Adrenal gland (tissue), 12 donors: Measurements from ENCODE around the gene HDAC4. TPM values are rescaled to one million over a fixed set of nuclear protein-coding genes. Genes with fewer than 3 reads are reported as not detected.

Experiments
- DNase-seq, 7 donors: peaks; one replicate each; pipeline ENCODE4 v3.0.0-alpha.2; 2019 to 2020
- H3K27ac ChIP-seq, 5 donors: fragments of 200-600 bp; sonication (generic) in 4 of 5; 1 replicate in 3 of 5; 2 replicates in 2 of 5; pipeline versions ENCODE4 v1.5.1 to v1.8.0; 2016 to 2020; ENCODE audit warnings: mild to moderate bottlenecking in 1 of 5
- H3K27me3 ChIP-seq: fragments of 200-600 bp; 2 replicates; pipeline ENCODE4 v1.8.0; 2021
- H3K36me3 ChIP-seq, 2 donors: fragments of 200-600 bp; replicated peaks in 1 of 2; 1 replicate in 1 of 2; 2 replicates in 1 of 2; pipeline versions ENCODE4 v1.5.1 to v1.8.0; 2018 to 2022
- H3K4me1 ChIP-seq, 2 donors: fragments of 200-600 bp; replicated peaks in 1 of 2; 1 replicate in 1 of 2; 2 replicates in 1 of 2; pipeline versions ENCODE4 v1.5.1 to v1.8.0; 2018 to 2021
- H3K4me3 ChIP-seq, 4 donors: fragments of 200-600 bp; sonication (generic) in 3 of 4; one replicate each; pipeline ENCODE4 v1.5.1; 2016 to 2018
- H3K9me3 ChIP-seq, 3 donors: fragments of 200-600 bp; sonication (generic) in 1 of 3; replicated peaks in 1 of 3; 1 replicate in 2 of 3; 2 replicates in 1 of 3; pipeline versions ENCODE4 v1.5.1 to v1.8.0; 2016 to 2021
- CTCF ChIP-seq, 6 experiments: fragments of 450-650 bp in 4 of 6; fragments of 200-600 bp in 2 of 6; sonication (generic) in 1 of 6; IDR thresholded peaks; 1 replicate in 5 of 6; 2 replicates in 1 of 6; pipeline versions ENCODE4 v1.5.1 to v1.8.0; 2016 to 2021; ENCODE audit warnings: antibody characterized with exemption in 6 of 6, mild to moderate bottlenecking in 2 of 6, moderate library complexity in 1 of 6
- POLR2A ChIP-seq, 2 donors: fragments of 450-650 bp; IDR thresholded peaks; one replicate each; pipeline ENCODE4 v1.6.1; 2017; ENCODE audit warnings: antibody characterized with exemption in 2 of 2, mild to moderate bottlenecking in 2 of 2, moderate library complexity in 1 of 2
- WGBS, 4 donors: extraction: QIAGEN DNeasy Blood & Tissue Kit in 2 of 4; methylation state at CpG; one replicate each; pipeline versions ENCODE4 v1.1.5 to v1.1.7; 2013 to 2017; 5-methylcytosine and 5-hydroxymethylcytosine counted together
- intact Hi-C, 2 donors: fragments of 100-400 bp; cut with DNase I; formaldehyde crosslinking; loops; one replicate each; pipeline versions ENCODE4 v1.14.1 to v1.15.0; 2022 to 2023
- polyA plus RNA-seq, 3 donors: library from polyadenylated mRNA; stranded (reverse); fragments of 200-250 nt in 2 of 3; fragments of 350-450 nt in 1 of 3; fragmentation: Illumina TruSeq in 1 of 3; extraction: RNeasy Lipid Tissue Mini Kit (QIAGEN cat#74804) in 1 of 3; gene quantifications; one replicate each; pipeline ENCODE4 v1.2.3, GENCODE V29; 2013 to 2014
- total RNA-seq, 9 donors: library from RNA; depleted of rRNA in 4 of 9; stranded (reverse); fragments of >200 nt in 4 of 9; fragments of 120-200 nt in 1 of 9; fragmentation: NEBNext Ultra II Directional in 1 of 9; extraction: Animal tissue kit (Norgen Biotek cat#: 25700) in 1 of 9; gene quantifications; one replicate each; pipeline versions ENCODE4 v1.1.0 to v1.2.4, GENCODE V29; 2013 to 2023
- donor health status: healthy with polysubstance abuse.
- donor health status: Bipolar disorder and iron deficiency.
- donor health status: DM: yes; HTN: yes; CAD: no.
- donor health status: DM: no; HTN: no; CAD: no.
- donor health status: DM: no; HTN: no; CAD: no.
- donor health status: DM: yes; HTN: yes; CAD: no.

HDAC4 gene
- total and polyA plus RNA-seq, 12 donors: 8.3 to 88.9 (median 28.7) TPM

GRCh38 chr2:239155806-239156480, 244.9 kb downstream of the HDAC4 start:
- WGBS, 4 donors: 91 to 95% (median 92%) methylated on average over 9 to 12 of the region's 12 CpGs
- intact Hi-C loops: no loop called here
- H3K9me3 ChIP-seq: no peaks in the 10 kb centered on the region
- H3K36me3 ChIP-seq: peaks cover 0 to 27% of the 10 kb centered on the region in 2 donors
- TF ChIP-seq POLR2A (IDR thresholded peaks at IDR 0.05) (no peak), CTCF (IDR thresholded peaks at IDR 0.05) (no peak)
- no peak overlapping the region for H3K4me3 ChIP-seq
- no peak overlapping the region for H3K27ac ChIP-seq
- no peaks in the 10 kb centered on the region for H3K27me3 ChIP-seq
- peak in 2 of 7 donors; percentile 3 to 10 for DNase-seq
- no peaks in the 10 kb centered on the region for H3K4me1 ChIP-seq

GRCh38 chr2:239154971-239155805, 245.6 kb downstream of the HDAC4 start:
- peak in 4 of 7 donors; percentile 5 to 48 (median 10) for DNase-seq
- no peaks in the 10 kb centered on the region for H3K27me3 ChIP-seq
- H3K36me3 ChIP-seq: peaks cover 0 to 20% of the 10 kb centered on the region in 2 donors
- no peaks in the 10 kb centered on the region for H3K4me1 ChIP-seq
- H3K27ac ChIP-seq: no peak overlapping the region
- WGBS, 4 donors: 78 to 95% (median 86%) methylated on average over 11 to 19 of the region's 19 CpGs
- intact Hi-C loops: no loop called here
- H3K4me3 ChIP-seq: no peak overlapping the region
- TF ChIP-seq CTCF (IDR thresholded peaks at IDR 0.05) (no peak), POLR2A (IDR thresholded peaks at IDR 0.05) (no peak)
- no peaks in the 10 kb centered on the region for H3K9me3 ChIP-seq

GRCh38 chr2:239153806-239154591, 246.8 kb downstream of the HDAC4 start:
- Histone ChIP-seq H3K9me3 (no peaks in the 10 kb centered on the region), H3K27ac (no peak overlapping the region), H3K36me3 (peaks cover 0 to 19% of the 10 kb centered on the region in 2 donors), H3K4me3 (no peak overlapping the region), H3K4me1 (no peaks in the 10 kb centered on the region), H3K27me3 (no peaks in the 10 kb centered on the region)
- peak in 5 of 7 donors; percentile 4 to 41 (median 9) for DNase-seq
- TF ChIP-seq POLR2A (IDR thresholded peaks at IDR 0.05): no peak
- no peak for TF ChIP-seq CTCF (IDR thresholded peaks at IDR 0.05)
- intact Hi-C loops: no loop called here
- 87 to 94% (median 90%) methylated on average over 13 to 17 of the region's 17 CpGs for WGBS, 4 donors

- H3K27me3 ChIP-seq: no peaks in the 10 kb centered on the region
- H3K4me1 ChIP-seq: no peaks in the 10 kb centered on the region
- no peak overlapping the region for H3K27ac ChIP-seq
- intact Hi-C loops: no loop called here
- no peaks in the 10 kb centered on the region for H3K9me3 ChIP-seq
- WGBS, 4 donors: 91 to 95% (median 94%) methylated on average over 7 of the region's 7 CpGs
- H3K4me3 ChIP-seq: no peak overlapping the region
- H3K36me3 ChIP-seq: peaks cover 0 to 21% of the 10 kb centered on the region in 2 donors
- DNase-seq: peak in 4 of 7 donors; percentile 4 to 41 (median 7)
- TF ChIP-seq POLR2A (IDR thresholded peaks at IDR 0.05): no peak
- no peak for TF ChIP-seq CTCF (IDR thresholded peaks at IDR 0.05)
These were observed 247.9 kb downstream of the HDAC4 start for GRCh38 chr2:239152916-239153305.
